Measurements from ENCODE around the gene CSMD2. TPM values are rescaled to one million over a fixed set of nuclear protein-coding genes. Genes with fewer than 3 reads are reported as not detected.

The CSMD2 gene
- total RNA-seq, 1 donor from 2014 or later, result 0.27 TPM

GRCh38 chr1:34178072-34178471 lies 13.0 kb upstream of the CSMD2 start:
- Mint-ChIP-seq H3K4me3 (ENCODE audit: unreplicated experiment) (no peak overlapping the region), H3K4me1 (ENCODE audit: low read depth, unreplicated experiment) (no peaks in the 10 kb centered on the region), H3K27me3 (ENCODE audit: unreplicated experiment) (peaks cover 6% of the 10 kb centered on the region), H3K36me3 (ENCODE audit: unreplicated experiment) (peaks cover 5% of the 10 kb centered on the region), H3K27ac (ENCODE audit: unreplicated experiment) (no peak overlapping the region), H3K9me3 (ENCODE audit: unreplicated experiment) (peaks cover 2% of the 10 kb centered on the region)
- TF ChIP-seq CTCF (IDR thresholded peaks at IDR 0.05; ENCODE audit: partially characterized antibody, unreplicated experiment), result no peak
- DNase-seq, result no peak

GRCh38 chr1:34176830-34177603 lies 12.0 kb upstream of the CSMD2 start, which contains the start of gene C1orf94:
TSS of gene C1orf94 (plus strand) at chr1:34176907. CDS start at chr1:34177790, 883 bp downstream.
- no peak within 1 kb of the TSS for H3K27ac Mint-ChIP-seq (ENCODE audit: unreplicated experiment)
- peaks cover 2% of the 10 kb centered on the region for H3K9me3 Mint-ChIP-seq (ENCODE audit: unreplicated experiment)
- peaks cover 6% of the 10 kb centered on the region for H3K27me3 Mint-ChIP-seq (ENCODE audit: unreplicated experiment)
- no peak for TF ChIP-seq CTCF (IDR thresholded peaks at IDR 0.05; ENCODE audit: partially characterized antibody, unreplicated experiment)
- H3K36me3 Mint-ChIP-seq (ENCODE audit: unreplicated experiment), result peaks cover 5% of the 10 kb centered on the region
- DNase-seq, result peak; percentile 30
- no peak within 1 kb of the TSS for H3K4me3 Mint-ChIP-seq (ENCODE audit: unreplicated experiment)
- no peaks in the 10 kb centered on the region for H3K4me1 Mint-ChIP-seq (ENCODE audit: low read depth, unreplicated experiment)

- no peak overlapping the region for H3K27ac Mint-ChIP-seq (ENCODE audit: unreplicated experiment)
Observed at GRCh38 chr1:34175744-34176143, 10.7 kb upstream of the CSMD2 start.

GRCh38 chr1:34167389-34167788 lies 2.4 kb upstream of the CSMD2 start:
- TF ChIP-seq CTCF (IDR thresholded peaks at IDR 0.05; ENCODE audit: partially characterized antibody, unreplicated experiment), result no peak
- peaks cover 4% of the 10 kb centered on the region for H3K36me3 Mint-ChIP-seq (ENCODE audit: unreplicated experiment)
- DNase-seq, result no peak
- no peak overlapping the region for H3K27ac Mint-ChIP-seq (ENCODE audit: unreplicated experiment)
- H3K27me3 Mint-ChIP-seq (ENCODE audit: unreplicated experiment), result peaks cover 16% of the 10 kb centered on the region
- H3K4me3 Mint-ChIP-seq (ENCODE audit: unreplicated experiment), result no peak overlapping the region
- H3K9me3 Mint-ChIP-seq (ENCODE audit: unreplicated experiment), result no peaks in the 10 kb centered on the region
- peaks cover 5% of the 10 kb centered on the region for H3K4me1 Mint-ChIP-seq (ENCODE audit: low read depth, unreplicated experiment)

More at GRCh38 chr1:34175744-34176143, 10.7 kb upstream of the CSMD2 start:
- Mint-ChIP-seq H3K9me3 (ENCODE audit: unreplicated experiment) (peaks cover 2% of the 10 kb centered on the region), H3K4me3 (ENCODE audit: unreplicated experiment) (no peak overlapping the region), H3K4me1 (ENCODE audit: low read depth, unreplicated experiment) (no peaks in the 10 kb centered on the region), H3K36me3 (ENCODE audit: unreplicated experiment) (peaks cover 5% of the 10 kb centered on the region), H3K27me3 (ENCODE audit: unreplicated experiment) (peaks cover 6% of the 10 kb centered on the region)
- DNase-seq, result no peak
- TF ChIP-seq CTCF (IDR thresholded peaks at IDR 0.05; ENCODE audit: partially characterized antibody, unreplicated experiment), result no peak

All from glutamatergic neuron (in vitro differentiated cells).